GM18873 (cell line): ENCODE measurements around the gene PPP1R17.

Experiments used
- ATAC-seq: cut with Tn5 transposase; IDR thresholded peaks from one replicate; pipeline ENCODE4 v1.9.1; 2021; ENCODE audit warnings: mild to moderate bottlenecking, moderate library complexity, moderate number of reproducible peaks; ENCODE audit not compliant: unreplicated experiment, low FRiP score

The PPP1R17 gene

GRCh38 chr7:31695859-31696614 lies 9.0 kb downstream of the PPP1R17 start:
- ATAC-seq: no peak

GRCh38 chr7:31699050-31699449 lies 12.0 kb downstream of the PPP1R17 start:
- no peak for ATAC-seq

GRCh38 chr7:31702354-31702753 lies 15.3 kb downstream of the PPP1R17 start:
- ATAC-seq: peak; percentile 46

- peak; percentile 57 for ATAC-seq
Measured at GRCh38 chr7:31705377-31705776, 18.4 kb downstream of the PPP1R17 start.

- ATAC-seq: no peak
Measured at GRCh38 chr7:31707089-31707488, 20.1 kb downstream of the PPP1R17 start.

GRCh38 chr7:31710171-31710570 lies 23.2 kb downstream of the PPP1R17 start:
- ATAC-seq: no peak

GRCh38 chr7:31716355-31716754 lies 29.3 kb downstream of the PPP1R17 start:
- ATAC-seq: no peak

GRCh38 chr7:31720366-31720765 lies 33.4 kb downstream of the PPP1R17 start:
- no peak for ATAC-seq

GRCh38 chr7:31724696-31725095 lies 37.7 kb downstream of the PPP1R17 start:
- ATAC-seq: no peak

- no peak for ATAC-seq
Measured at GRCh38 chr7:31729195-31729804, 42.3 kb downstream of the PPP1R17 start.

- ATAC-seq: no peak
Measured at GRCh38 chr7:31734456-31734855, 47.4 kb downstream of the PPP1R17 start.

GRCh38 chr7:31735991-31736982 lies 49.3 kb downstream of the PPP1R17 start:
- no peak for ATAC-seq

- ATAC-seq: no peak
Measured at GRCh38 chr7:31741852-31742251, 54.8 kb downstream of the PPP1R17 start.

GRCh38 chr7:31744294-31744874 lies 57.4 kb downstream of the PPP1R17 start:
- ATAC-seq: no peak

- ATAC-seq: no peak
Measured at GRCh38 chr7:31747553-31747952, 60.5 kb downstream of the PPP1R17 start.

GRCh38 chr7:31748084-31748483 lies 61.1 kb downstream of the PPP1R17 start:
- no peak for ATAC-seq

- ATAC-seq: no peak
Measured at GRCh38 chr7:31751726-31752125, 64.7 kb downstream of the PPP1R17 start.
